Anterior cingulate cortex (tissue), 58 donors: Measurements from ENCODE around the gene TRIM47.

ENCODE experiments used
- DNase-seq, 58 donors: peaks; one replicate each; lab custom pipeline; 2025; lab: John Stamatoyannopoulos, UW

The TRIM47 gene

GRCh38 chr17:75909051-75909811 is 30.9 kb upstream of the TRIM47 start:
- peak in 1 of 58 donors; percentile 48 for DNase-seq

GRCh38 chr17:75908201-75908600 is 29.8 kb upstream of the TRIM47 start:
- DNase-seq, result no peak

GRCh38 chr17:75906143-75906884 is 27.9 kb upstream of the TRIM47 start:
- DNase-seq, result no peak

- DNase-seq, result peak; percentile 24 to 96 (median 84)
Observed at GRCh38 chr17:75904749-75905521, 26.6 kb upstream of the TRIM47 start, which contains the start of gene MRPL38. Gene MRPL38, minus strand, starts transcription at chr17:75904884. Its CDS starts 9 bp downstream, at chr17:75904875.

GRCh38 chr17:75902406-75902805 is 24.0 kb upstream of the TRIM47 start:
- no peak for DNase-seq

- no peak for DNase-seq
Observed at GRCh38 chr17:75901727-75902126, 23.3 kb upstream of the TRIM47 start.

GRCh38 chr17:75900691-75901533 is 22.5 kb upstream of the TRIM47 start:
- no peak for DNase-seq

GRCh38 chr17:75899767-75900468 is 21.5 kb upstream of the TRIM47 start:
- no peak for DNase-seq

GRCh38 chr17:75899353-75899752 is 21.0 kb upstream of the TRIM47 start:
- no peak for DNase-seq

- no peak for DNase-seq
Observed at GRCh38 chr17:75898791-75899190, 20.4 kb upstream of the TRIM47 start.

- no peak for DNase-seq
Observed at GRCh38 chr17:75898065-75898464, 19.7 kb upstream of the TRIM47 start.

- DNase-seq, result peak in 1 of 58 donors; percentile 54
Observed at GRCh38 chr17:75897160-75898019, 19.0 kb upstream of the TRIM47 start.

GRCh38 chr17:75896415-75897159 is 18.2 kb upstream of the TRIM47 start, which contains the start of gene TRIM65:
Gene TRIM65, minus strand, starts transcription at chr17:75896951. Its CDS starts 14 bp downstream, at chr17:75896937.
- DNase-seq, result peak in 56 of 58 donors; percentile 35 to 88 (median 73)

- DNase-seq, result no peak
Observed at GRCh38 chr17:75895370-75896155, 17.2 kb upstream of the TRIM47 start.

GRCh38 chr17:75894049-75894733 is 15.8 kb upstream of the TRIM47 start:
- no peak for DNase-seq
